H1 (cell line): ENCODE results near the gene ESPNL. TPM values are rescaled to one million over a fixed set of nuclear protein-coding genes. Genes with fewer than 3 reads are reported as not detected.

ENCODE experiments used
- CTCF ChIA-PET: fragments of 300-600 bp; sonication (Branson Sonifier 250); formaldehyde crosslinking; loops from one replicate; lab custom pipeline; 2021; ENCODE audit not compliant: partially characterized antibody; lab: Charles Lee
- POLR2A ChIA-PET: fragments of 300-600 bp; sonication (Branson Sonifier 250); formaldehyde crosslinking; loops from one replicate; lab custom pipeline; 2021; ENCODE audit warnings: inconsistent platforms; ENCODE audit not compliant: partially characterized antibody; lab: Charles Lee
- DNase-seq, 2 experiments: peaks; one replicate each; pipeline versions ENCODE4 v3.0.0 to v3.0.0-alpha.2; 2010 to 2022; ENCODE audit warnings: low spot score in 2 of 2, low read depth in 1 of 2, mixed read lengths in 1 of 2
- FAIRE-seq: peaks from 2 replicates; lab custom pipeline; 2011; peaks lifted over from hg19 to GRCh38; lab: Jason Lieb, UNC
- H2AFZ ChIP-seq: 2 replicates; pipeline ENCODE4 v1.8.1; 2012; ENCODE audit warnings: low read length, inconsistent platforms
- H2AK5ac ChIP-seq: 2 replicates; pipeline ENCODE4 v1.6.1; 2013; ENCODE audit warnings: low read depth, low read length
- H2BK120ac ChIP-seq: replicated peaks from 2 replicates; pipeline ENCODE3; 2013; ENCODE audit warnings: low read depth, low read length, inconsistent platforms
- H2BK12ac ChIP-seq: 2 replicates; pipeline ENCODE4 v1.6.1; 2013; ENCODE audit warnings: low read depth, low read length
- H2BK15ac ChIP-seq: 2 replicates; pipeline ENCODE4 v1.6.1; 2013; ENCODE audit warnings: low read length
- H2BK20ac ChIP-seq: 2 replicates; pipeline ENCODE4 v1.6.1; 2013; ENCODE audit warnings: low read length
- H2BK5ac ChIP-seq: 2 replicates; pipeline ENCODE4 v1.6.1; 2013; ENCODE audit warnings: low read depth, low read length
- H3K14ac ChIP-seq: 2 replicates; pipeline ENCODE4 v1.6.1; 2013; ENCODE audit warnings: inconsistent platforms; ENCODE audit not compliant: insufficient read length
- H3K18ac ChIP-seq: 2 replicates; pipeline ENCODE4 v1.6.1; 2013; ENCODE audit warnings: low read length; ENCODE audit errors: extremely low read depth
- H3K23ac ChIP-seq: 2 replicates; pipeline ENCODE4 v1.6.1; 2013; ENCODE audit warnings: inconsistent platforms; ENCODE audit not compliant: insufficient read length
- H3K23me2 ChIP-seq: 2 replicates; pipeline ENCODE4 v1.6.1; 2013; ENCODE audit warnings: low read depth, low read length
- H3K27ac ChIP-seq: 2 replicates; pipeline ENCODE4 v1.6.1; 2011; ENCODE audit warnings: low read depth, low read length, inconsistent platforms
- H3K27me3 ChIP-seq, 4 experiments: replicated peaks in 1 of 4; 1 replicate in 1 of 4; 2 replicates in 3 of 4; pipeline versions ENCODE4 v1.6.1 to v1.8.1; 2011 to 2013; ENCODE audit warnings: low read length in 3 of 4, mild to moderate bottlenecking in 3 of 4, inconsistent platforms in 2 of 4, mixed read lengths in 2 of 4, moderate library complexity in 1 of 4; ENCODE audit not compliant: control insufficient read depth in 3 of 4, insufficient read depth in 3 of 4; ENCODE audit errors: extremely low read depth in 1 of 4
- H3K36me3 ChIP-seq, 4 experiments: 2 replicates each; pipeline versions ENCODE4 v1.6.1 to v1.8.1; 2011 to 2013; ENCODE audit warnings: mild to moderate bottlenecking in 4 of 4, low read length in 3 of 4, moderate library complexity in 2 of 4, control low read depth in 1 of 4, inconsistent platforms in 1 of 4; ENCODE audit not compliant: insufficient read depth in 4 of 4, control insufficient read depth in 2 of 4
- H3K4ac ChIP-seq: replicated peaks from 2 replicates; pipeline ENCODE3; 2013; ENCODE audit warnings: low read length, low read depth, mixed read lengths, inconsistent platforms; ENCODE audit not compliant: insufficient read length
- H3K4me1 ChIP-seq, 4 experiments: replicated peaks in 1 of 4; 1 replicate in 1 of 4; 2 replicates in 3 of 4; pipeline versions ENCODE4 v1.6.1 to v1.8.1; 2011 to 2013; ENCODE audit warnings: low read length in 3 of 4, inconsistent platforms in 2 of 4, mixed read lengths in 1 of 4; ENCODE audit not compliant: insufficient read depth in 4 of 4, control insufficient read depth in 3 of 4
- H3K4me2 ChIP-seq, 2 experiments: 2 replicates each; pipeline versions ENCODE4 v1.6.1 to v1.8.1; 2011 to 2013; ENCODE audit warnings: low read depth in 2 of 2, low read length in 2 of 2, control low read depth in 1 of 2, inconsistent platforms in 1 of 2, mild to moderate bottlenecking in 1 of 2; ENCODE audit not compliant: insufficient read depth in 1 of 2
- H3K4me3 ChIP-seq, 4 experiments: fragments of 200-600, 300-600 bp in 1 of 4; sonication (generic), shearing (Covaris generic), sonication (Bioruptor Twin) in 1 of 4; 2 replicates each; pipeline versions ENCODE4 v1.5.1 to v1.8.1; 2011 to 2016; ENCODE audit warnings: low read length in 4 of 4, low read depth in 3 of 4, control low read depth in 2 of 4, inconsistent platforms in 2 of 4, mild to moderate bottlenecking in 2 of 4, mixed read lengths in 1 of 4, moderate library complexity in 1 of 4; ENCODE audit not compliant: insufficient read depth in 2 of 4; ENCODE audit errors: extremely low read depth in 1 of 4
- H3K56ac ChIP-seq: replicated peaks from 2 replicates; pipeline ENCODE3; 2013; ENCODE audit warnings: low read depth, mild to moderate bottlenecking, mixed read lengths, low read length, inconsistent platforms; ENCODE audit not compliant: insufficient read length
- H3K79me1 ChIP-seq: 2 replicates; pipeline ENCODE4 v1.6.1; 2013; ENCODE audit warnings: low read depth, low read length, control low read depth
- H3K79me2 ChIP-seq, 2 experiments: 2 replicates each; pipeline versions ENCODE4 v1.6.1 to v1.8.1; 2012 to 2013; ENCODE audit warnings: low read length in 2 of 2, mild to moderate bottlenecking in 2 of 2, inconsistent platforms in 1 of 2; ENCODE audit not compliant: insufficient read depth in 2 of 2, control insufficient read depth in 1 of 2
- H3K9ac ChIP-seq, 4 experiments: replicated peaks in 1 of 4; 1 replicate in 1 of 4; 2 replicates in 3 of 4; pipeline versions ENCODE4 v1.6.1 to v1.8.1; 2011 to 2013; ENCODE audit warnings: low read depth in 3 of 4, low read length in 3 of 4, control low read depth in 2 of 4, mild to moderate bottlenecking in 2 of 4, moderate library complexity in 2 of 4, inconsistent platforms in 1 of 4; ENCODE audit errors: extremely low read depth in 1 of 4
- H3K9me3 ChIP-seq, 2 experiments: 2 replicates each; pipeline versions ENCODE4 v1.6.1 to v1.8.1; 2012 to 2013; ENCODE audit warnings: mild to moderate bottlenecking in 2 of 2, moderate library complexity in 2 of 2, control low read depth in 1 of 2, inconsistent platforms in 1 of 2, low read depth in 1 of 2, low read length in 1 of 2, mixed read lengths in 1 of 2; ENCODE audit not compliant: insufficient read depth in 2 of 2
- H4K20me1 ChIP-seq, 2 experiments: replicated peaks in 1 of 2; 2 replicates each; pipeline versions ENCODE3 to v1.8.1; 2011 to 2013; ENCODE audit warnings: inconsistent platforms in 2 of 2, low read length in 2 of 2, mild to moderate bottlenecking in 1 of 2; ENCODE audit not compliant: insufficient read depth in 2 of 2, control insufficient read depth in 1 of 2
- H4K5ac ChIP-seq: 2 replicates; pipeline ENCODE4 v1.6.1; 2013; ENCODE audit warnings: low read length, low read depth, mixed read lengths, inconsistent platforms; ENCODE audit not compliant: insufficient read length
- H4K8ac ChIP-seq: 2 replicates; pipeline ENCODE4 v1.8.0; 2013; ENCODE audit warnings: mild to moderate bottlenecking, moderate library complexity, low read length, inconsistent platforms; ENCODE audit not compliant: insufficient read depth; ENCODE audit errors: extremely low read depth
- H4K91ac ChIP-seq: replicated peaks from 2 replicates; pipeline ENCODE3; 2013; ENCODE audit warnings: low read length, mixed read lengths, inconsistent platforms; ENCODE audit not compliant: insufficient read length
- CBX8 ChIP-seq: fragments of 300-800, 300-1000 bp; sonication (generic); IDR thresholded peaks from 2 replicates; pipeline ENCODE4 v1.7.1; 2016; ENCODE audit warnings: low read depth, low read length, borderline replicate concordance
- CEBPB ChIP-seq: IDR thresholded peaks from 2 replicates; pipeline ENCODE4 v1.6.1; 2012; ENCODE audit warnings: low read depth, low read length
- CHD1 ChIP-seq: IDR thresholded peaks from 2 replicates; pipeline ENCODE4 v1.6.1; 2012; ENCODE audit warnings: low read depth, low read length, improper control_type of control experiment
- HDAC2 ChIP-seq, 2 experiments: fragments of 300-600 bp in 1 of 2; sonication (generic) in 1 of 2; IDR thresholded peaks; 2 replicates each; pipeline ENCODE4 v1.6.1; 2011 to 2012; ENCODE audit warnings: low read depth in 2 of 2, low read length in 2 of 2, mild to moderate bottlenecking in 2 of 2, moderate library complexity in 2 of 2, borderline replicate concordance in 1 of 2, inconsistent platforms in 1 of 2
- SIRT6 ChIP-seq: IDR thresholded peaks from one replicate; pipeline ENCODE4 v1.7.1; 2012; ENCODE audit warnings: low read length, inconsistent platforms
- TAF1 ChIP-seq: IDR thresholded peaks from 2 replicates; pipeline ENCODE4 v1.6.1; 2011; ENCODE audit warnings: mild to moderate bottlenecking, low read depth, low read length
- TAF7 ChIP-seq: optimal IDR thresholded peaks from 2 replicates; pipeline ENCODE3; 2011; ENCODE audit warnings: low read depth, mild to moderate bottlenecking, inconsistent platforms, low read length, moderate library complexity, borderline replicate concordance
- WGBS, 2 experiments: shearing (Covaris generic) in 1 of 2; methylation state at CpG; one replicate each; pipeline versions ENCODE4 v1.1.6 to v1.1.7; 2013 to 2015; ENCODE audit warnings: low lambda C conversion rate in 2 of 2, mixed read lengths in 2 of 2, inconsistent platforms in 1 of 2, low coverage in 1 of 2, missing lambda C conversion rate in 1 of 2; ENCODE audit not compliant: insufficient replicate concordance in 2 of 2, insufficient coverage in 1 of 2, insufficient read length in 1 of 2; ENCODE audit errors: extremely low coverage in 1 of 2, missing lambda C conversion rate in 1 of 2; 5-methylcytosine and 5-hydroxymethylcytosine counted together
- polyA plus RNA-seq, 7 experiments: library from polyadenylated mRNA; depleted of rRNA in 3 of 7; stranded (reverse) in 5 of 7; unstranded in 2 of 7; fragments of >200 nt in 5 of 7; fragments of 200-250 nt in 2 of 7; gene quantifications; 1 replicate in 5 of 7; 2 replicates in 1 of 7; 4 replicates in 1 of 7; pipeline versions ENCODE4 v1.2.1 to v1.2.3, GENCODE V29; 2011 to 2013; ENCODE audit warnings: missing spikeins in 2 of 7, mixed read lengths in 2 of 7
- total RNA-seq: library from RNA; stranded (reverse); fragmentation: NEBNext Ultra II Directional; extraction: Animal tissue kit (Norgen Biotek cat#: 25700); gene quantifications from 2 replicates; pipeline ENCODE4 v1.2.1, GENCODE V29; 2021
- TF ChIP-seq, protein P1 (sequence below), 3 experiments: IDR thresholded peaks; 1 replicate in 2 of 3; 2 replicates in 1 of 3; pipeline versions ENCODE4 v1.5.1 to v1.6.1; 2011; ENCODE audit warnings: low read length in 3 of 3, mild to moderate bottlenecking in 3 of 3, inconsistent platforms in 2 of 3, low read depth in 1 of 3, moderate library complexity in 1 of 3; ENCODE audit not compliant: insufficient read depth in 1 of 3; ENCODE audit errors: control extremely low read depth in 1 of 3

Gene ESPNL
- total and polyA plus RNA-seq, 2 of the 8 experiments (the other 6 are each of a cell fraction or from before 2014, with no cell fraction given), result 0.68 to 1.3 TPM

DNA sequence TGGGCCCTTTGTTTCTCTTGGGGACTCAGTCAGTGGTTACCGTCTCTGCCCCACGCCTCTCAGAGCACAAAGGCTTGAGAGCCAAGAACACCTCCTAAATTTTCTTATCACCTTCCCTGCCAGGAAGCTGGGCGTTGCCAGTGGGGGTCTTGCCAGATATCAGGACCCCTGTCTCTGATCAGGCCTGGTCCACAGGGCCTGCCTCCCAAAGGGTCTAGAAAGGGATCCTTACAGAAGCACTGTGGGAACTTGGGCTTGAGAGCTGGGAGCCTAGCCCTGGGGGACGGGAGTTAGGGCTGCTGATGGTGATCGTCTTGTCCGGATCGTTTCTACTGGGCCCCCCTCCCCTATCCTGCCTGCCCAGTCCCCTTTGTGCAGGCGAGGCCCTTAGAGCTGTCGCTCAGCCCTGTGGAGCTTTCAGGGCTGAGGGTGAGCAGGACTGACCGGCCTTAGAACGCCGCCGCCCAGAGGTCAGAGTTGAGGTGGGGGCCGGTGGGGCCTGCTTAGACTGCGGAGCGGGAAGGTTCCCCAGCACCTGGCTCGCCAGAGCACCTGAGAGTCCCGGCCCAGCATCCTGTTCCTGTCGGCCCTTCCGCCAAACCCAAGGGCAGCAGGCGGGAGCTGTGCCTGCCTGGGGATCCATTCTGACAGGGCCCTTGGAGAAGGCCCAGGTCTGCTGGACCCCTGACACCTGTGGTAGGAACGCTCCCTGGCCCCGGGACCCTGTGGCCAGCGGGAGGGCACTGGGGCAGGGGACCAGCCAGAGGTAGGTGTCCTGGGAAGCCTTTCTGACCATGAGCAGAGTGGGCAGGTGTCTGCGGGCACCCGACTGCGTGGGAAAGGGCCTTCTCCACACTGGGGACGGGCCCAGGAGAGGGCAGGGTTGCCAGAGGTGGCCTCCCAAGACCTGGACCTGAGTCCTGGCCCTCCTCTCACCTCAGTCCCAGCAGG, 956 bp downstream of the ESPNL start:
- Histone ChIP-seq H3K14ac (no peak overlapping the region), H3K9ac (no peak overlapping the region), H3K4me1 (peaks cover 0 to 19% (median 13%) of the 10 kb centered on the region in 4 experiments; a peak in 6 of 7 replicates), H3K18ac (no peak overlapping the region; the same call in 1 of the 2 replicates), H3K9me3 (no peaks in the 10 kb centered on the region), H3K36me3 (peaks cover 0 to 3% (median 0%) of the 10 kb centered on the region in 4 experiments; a peak in 1 of 8 replicates), H2BK20ac (no peak overlapping the region), H2AK5ac (no peak overlapping the region), H4K91ac (no peak overlapping the region), H3K4me2 (no peak overlapping the region), H2BK12ac (no peak overlapping the region), H2BK15ac (no peak overlapping the region), H3K79me1 (no peaks in the 10 kb centered on the region), H3K79me2 (no peaks in the 10 kb centered on the region), H3K4me3 (no peak overlapping the region), H3K27me3 (no peaks in the 10 kb centered on the region), H4K5ac (no peak overlapping the region), H4K8ac (peak overlapping the region; percentile 3; the same call in 1 of the 2 replicates), H3K23me2 (no peaks in the 10 kb centered on the region), H3K23ac (no peak overlapping the region), H3K27ac (no peak overlapping the region), H2BK5ac (no peak overlapping the region; the same call in 1 of the 2 replicates), H4K20me1 (no peaks in the 10 kb centered on the region), H2BK120ac (no peak overlapping the region), H3K56ac (no peak overlapping the region), H2AFZ (no peak overlapping the region), H3K4ac (no peak overlapping the region)
- FAIRE-seq, result no peak
- POLR2A ChIA-PET, result interaction anchor here (0.7 to 3.0 kb wide), 11 partner anchors 8 to 239 kb away, joined by 3 to 23 read pairs (median 3); no protein-coding TSS in a partner anchor
- DNase-seq, result peak in 1 of 2 experiments; percentile 52
- 83% methylated on average over 25 of the region's 28 CpGs; no CpG with 5 or more reads in 1 of the 2 experiments for WGBS, 2 experiments
- CTCF ChIA-PET, result interaction anchor here (1.1 to 2.1 kb wide), 7 partner anchors 14 to 243 kb away, joined by 3 to 7 read pairs (median 5); no protein-coding TSS in a partner anchor
- TF ChIP-seq, protein P1, sequence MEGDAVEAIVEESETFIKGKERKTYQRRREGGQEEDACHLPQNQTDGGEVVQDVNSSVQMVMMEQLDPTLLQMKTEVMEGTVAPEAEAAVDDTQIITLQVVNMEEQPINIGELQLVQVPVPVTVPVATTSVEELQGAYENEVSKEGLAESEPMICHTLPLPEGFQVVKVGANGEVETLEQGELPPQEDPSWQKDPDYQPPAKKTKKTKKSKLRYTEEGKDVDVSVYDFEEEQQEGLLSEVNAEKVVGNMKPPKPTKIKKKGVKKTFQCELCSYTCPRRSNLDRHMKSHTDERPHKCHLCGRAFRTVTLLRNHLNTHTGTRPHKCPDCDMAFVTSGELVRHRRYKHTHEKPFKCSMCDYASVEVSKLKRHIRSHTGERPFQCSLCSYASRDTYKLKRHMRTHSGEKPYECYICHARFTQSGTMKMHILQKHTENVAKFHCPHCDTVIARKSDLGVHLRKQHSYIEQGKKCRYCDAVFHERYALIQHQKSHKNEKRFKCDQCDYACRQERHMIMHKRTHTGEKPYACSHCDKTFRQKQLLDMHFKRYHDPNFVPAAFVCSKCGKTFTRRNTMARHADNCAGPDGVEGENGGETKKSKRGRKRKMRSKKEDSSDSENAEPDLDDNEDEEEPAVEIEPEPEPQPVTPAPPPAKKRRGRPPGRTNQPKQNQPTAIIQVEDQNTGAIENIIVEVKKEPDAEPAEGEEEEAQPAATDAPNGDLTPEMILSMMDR (IDR thresholded peaks at IDR 0.05; ENCODE audit: control extremely low read depth in 1 of 3, insufficient read depth in 1 of 3, low read depth in 1 of 3, low read length in 3 of 3), result no peak
- TF ChIP-seq CEBPB (no peak), CHD1 (no peak), SIRT6 (no peak), TAF1 (no peak), CBX8 (no peak), TAF7 (no peak), HDAC2 (IDR thresholded peaks at IDR 0.05; ENCODE audit: borderline replicate concordance in 1 of 2, low read depth in 2 of 2, low read length in 2 of 2) (no peak)
